HCT116 (cell line): Measurements from ENCODE around the gene ACOT12.

ENCODE experiments used
- CBX3 ChIP-seq: IDR thresholded peaks from 2 replicates; pipeline ENCODE4 v1.6.1; 2012; ENCODE audit warnings: low read depth
- CTCF ChIP-seq, 3 experiments: fragments of 200-600 bp in 1 of 3; sonication (generic) in 1 of 3; IDR thresholded peaks in 2 of 3; conservative IDR thresholded peaks in 1 of 3; 2 replicates each; pipeline ENCODE4 v1.5.1; 2012 to 2017; ENCODE audit warnings: low read depth in 2 of 3, low read length in 2 of 3, antibody characterized with exemption in 1 of 3, borderline replicate concordance in 1 of 3, control low read depth in 1 of 3, mild to moderate bottlenecking in 1 of 3, mixed read lengths in 1 of 3, mixed run types in 1 of 3, moderate library complexity in 1 of 3; ENCODE audit not compliant: insufficient read depth in 1 of 3
- POLR2A ChIP-seq: IDR thresholded peaks from 2 replicates; pipeline ENCODE4 v1.7.0; 2011; ENCODE audit warnings: borderline replicate concordance; ENCODE audit not compliant: insufficient read depth, insufficient read length; ENCODE audit errors: extremely low read depth
- POLR2AphosphoS5 ChIP-seq: IDR thresholded peaks from 2 replicates; pipeline ENCODE4 v1.6.1; 2011; ENCODE audit warnings: mild to moderate bottlenecking, low read depth, low read length, moderate library complexity
- YY1 ChIP-seq: IDR thresholded peaks from 2 replicates; pipeline ENCODE4 v1.6.1; 2011; ENCODE audit warnings: low read length, low read depth, moderate library complexity, mild to moderate bottlenecking; ENCODE audit not compliant: insufficient replicate concordance; ENCODE audit errors: extremely low read depth

GRCh38 chr5:81315830-81316229 lies 78.1 kb downstream of the ACOT12 start:
- TF ChIP-seq POLR2A (no peak), POLR2AphosphoS5 (no peak), YY1 (no peak), CBX3 (no peak), CTCF (IDR thresholded peaks at IDR 0.05 in 2 of 3, conservative IDR thresholded peaks at IDR 0.05 in 1 of 3; ENCODE audit: borderline replicate concordance in 1 of 3, insufficient read depth in 1 of 3, low read depth in 2 of 3, low read length in 2 of 3) (no peak)
